OCI-LY1 (cell line): ENCODE results near the gene KXD1.

ENCODE experiments used
- H2AFZ ChIP-seq: fragments of 200-600 bp; sonication (generic), shearing (Covaris generic); 2 replicates; pipeline ENCODE4 v1.6.0; 2014; ENCODE audit warnings: antibody characterized with exemption, mild to moderate bottlenecking, low read length
- H3F3A ChIP-seq: fragments of 200-600 bp; sonication (generic), shearing (Covaris generic); 2 replicates; pipeline ENCODE4 v1.6.0; 2014; ENCODE audit warnings: mild to moderate bottlenecking, antibody characterized with exemption, low read length, moderate library complexity; ENCODE audit not compliant: insufficient read depth
- H3K27ac ChIP-seq: fragments of 200-600 bp; sonication (generic); 2 replicates; pipeline ENCODE4 v1.5.1; 2014; ENCODE audit warnings: low read length, mixed run types, mild to moderate bottlenecking, low read depth; ENCODE audit not compliant: poor library complexity, severe bottlenecking
- H3K27me3 ChIP-seq: fragments of 200-600 bp; sonication (generic); 2 replicates; pipeline ENCODE4 v1.6.0; 2014; ENCODE audit warnings: antibody characterized with exemption, mild to moderate bottlenecking, low read length, moderate library complexity; ENCODE audit not compliant: insufficient read depth
- H3K36me3 ChIP-seq: fragments of 200-600 bp; sonication (generic); 2 replicates; pipeline ENCODE4 v1.6.1; 2014; ENCODE audit warnings: mild to moderate bottlenecking, antibody characterized with exemption, low read length, moderate library complexity, mixed read lengths; ENCODE audit not compliant: insufficient read depth
- H3K4me1 ChIP-seq: fragments of 200-600 bp; sonication (generic); 2 replicates; pipeline ENCODE4 v1.5.1; 2014; ENCODE audit warnings: mild to moderate bottlenecking, low read length, moderate library complexity; ENCODE audit not compliant: insufficient read depth, severe bottlenecking
- H3K4me2 ChIP-seq: fragments of 200-600 bp; sonication (generic), shearing (Covaris generic); 2 replicates; pipeline ENCODE4 v1.6.1; 2014; ENCODE audit warnings: low read length
- H3K4me3 ChIP-seq: fragments of 200-600 bp; sonication (generic); 2 replicates; pipeline ENCODE4 v1.5.1; 2014; ENCODE audit warnings: low read length, low read depth, mild to moderate bottlenecking, mixed read lengths; ENCODE audit not compliant: poor library complexity, severe bottlenecking
- H3K79me2 ChIP-seq: fragments of 200-600 bp; shearing (Covaris generic); 2 replicates; pipeline ENCODE4 v1.6.1; 2016; ENCODE audit warnings: mixed run types, low read length, mixed read lengths; ENCODE audit not compliant: insufficient read depth
- H3K9ac ChIP-seq: fragments of 200-600 bp; sonication (generic), shearing (Covaris generic); 2 replicates; pipeline ENCODE4 v1.6.1; 2014; ENCODE audit warnings: mild to moderate bottlenecking, low read length, mixed read lengths
- H3K9me2 ChIP-seq: fragments of 200-600 bp; sonication (generic), shearing (Covaris generic); 2 replicates; pipeline ENCODE4 v1.6.1; 2014; ENCODE audit warnings: low read depth, mild to moderate bottlenecking, low read length, mixed read lengths
- H3K9me3 ChIP-seq: fragments of 200-600 bp; shearing (Covaris generic); 2 replicates; pipeline ENCODE4 v1.6.1; 2014; ENCODE audit warnings: low read length, mixed read lengths
- H4K20me1 ChIP-seq: fragments of 200-600 bp; sonication (generic), shearing (Covaris generic); 2 replicates; pipeline ENCODE4 v1.6.0; 2016; ENCODE audit warnings: mild to moderate bottlenecking, low read length; ENCODE audit not compliant: insufficient read depth
- EZH2 ChIP-seq: fragments of 200-600 bp; sonication (generic), shearing (Covaris generic); IDR thresholded peaks from 2 replicates; pipeline ENCODE4 v1.8.0; 2017; ENCODE audit warnings: borderline replicate concordance, mixed run types, mild to moderate bottlenecking, antibody characterized with exemption, low read length, moderate library complexity, mixed read lengths
- TF ChIP-seq, protein P1 (sequence below): fragments of 200-600 bp; sonication (generic), shearing (Covaris generic); IDR thresholded peaks from 2 replicates; pipeline ENCODE4 v1.5.1; 2017; ENCODE audit warnings: mild to moderate bottlenecking, antibody characterized with exemption, low read length, moderate library complexity, mixed read lengths

The KXD1 gene

DNA sequence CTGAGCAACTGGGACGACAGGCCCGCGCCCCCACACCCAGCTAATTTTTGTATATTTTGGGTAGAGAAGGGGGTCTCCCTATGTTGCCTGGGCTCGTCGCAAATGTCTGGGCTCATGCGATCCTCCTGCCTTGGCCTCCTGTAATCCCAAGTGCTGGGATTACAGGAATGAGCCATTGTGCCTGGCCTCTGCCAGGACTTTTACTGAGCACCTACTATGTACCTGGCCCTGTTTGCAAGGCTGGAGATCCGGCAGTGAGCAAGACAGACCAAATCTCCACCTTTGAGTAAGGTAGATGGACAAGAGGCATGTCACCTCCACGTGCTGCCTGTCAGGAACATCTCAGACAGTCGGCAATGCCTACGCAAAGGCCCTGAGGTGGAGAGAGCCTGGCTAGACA is 21.2 kb upstream of the KXD1 start:
- H3K27ac ChIP-seq: no peak overlapping the region
- H3K9me3 ChIP-seq: no peaks in the 10 kb centered on the region
- no peaks in the 10 kb centered on the region for H4K20me1 ChIP-seq
- no peaks in the 10 kb centered on the region for H3K27me3 ChIP-seq
- H3K4me2 ChIP-seq: no peak overlapping the region
- peaks cover under 1% of the 10 kb centered on the region for H3K4me1 ChIP-seq
- no peaks in the 10 kb centered on the region for H3K79me2 ChIP-seq
- no peak overlapping the region for H2AFZ ChIP-seq
- TF ChIP-seq, protein P1, sequence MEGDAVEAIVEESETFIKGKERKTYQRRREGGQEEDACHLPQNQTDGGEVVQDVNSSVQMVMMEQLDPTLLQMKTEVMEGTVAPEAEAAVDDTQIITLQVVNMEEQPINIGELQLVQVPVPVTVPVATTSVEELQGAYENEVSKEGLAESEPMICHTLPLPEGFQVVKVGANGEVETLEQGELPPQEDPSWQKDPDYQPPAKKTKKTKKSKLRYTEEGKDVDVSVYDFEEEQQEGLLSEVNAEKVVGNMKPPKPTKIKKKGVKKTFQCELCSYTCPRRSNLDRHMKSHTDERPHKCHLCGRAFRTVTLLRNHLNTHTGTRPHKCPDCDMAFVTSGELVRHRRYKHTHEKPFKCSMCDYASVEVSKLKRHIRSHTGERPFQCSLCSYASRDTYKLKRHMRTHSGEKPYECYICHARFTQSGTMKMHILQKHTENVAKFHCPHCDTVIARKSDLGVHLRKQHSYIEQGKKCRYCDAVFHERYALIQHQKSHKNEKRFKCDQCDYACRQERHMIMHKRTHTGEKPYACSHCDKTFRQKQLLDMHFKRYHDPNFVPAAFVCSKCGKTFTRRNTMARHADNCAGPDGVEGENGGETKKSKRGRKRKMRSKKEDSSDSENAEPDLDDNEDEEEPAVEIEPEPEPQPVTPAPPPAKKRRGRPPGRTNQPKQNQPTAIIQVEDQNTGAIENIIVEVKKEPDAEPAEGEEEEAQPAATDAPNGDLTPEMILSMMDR: no peak
- no peak for TF ChIP-seq EZH2
- no peaks in the 10 kb centered on the region for H3F3A ChIP-seq
- H3K9me2 ChIP-seq: no peaks in the 10 kb centered on the region
- no peak overlapping the region for H3K9ac ChIP-seq
- H3K36me3 ChIP-seq: peaks cover 65% of the 10 kb centered on the region
- no peak overlapping the region for H3K4me3 ChIP-seq

GRCh38 chr19:18537431-18537830 is 20.2 kb upstream of the KXD1 start:
- Histone ChIP-seq H3K4me1 (peaks cover 11% of the 10 kb centered on the region), H3K4me3 (no peak overlapping the region), H3K9me3 (no peaks in the 10 kb centered on the region), H2AFZ (no peak overlapping the region), H3K4me2 (no peak overlapping the region), H3K9ac (no peak overlapping the region), H3K36me3 (peaks cover 59% of the 10 kb centered on the region), H3F3A (no peaks in the 10 kb centered on the region), H4K20me1 (no peaks in the 10 kb centered on the region), H3K79me2 (0 out of 2 replicates have a peak, but pooled peaks cover 2% of the 10 kb centered on the region), H3K9me2 (no peaks in the 10 kb centered on the region), H3K27ac (no peak overlapping the region), H3K27me3 (no peaks in the 10 kb centered on the region)
- TF ChIP-seq, protein P1: no peak
- no peak for TF ChIP-seq EZH2

GRCh38 chr19:18538115-18538514 is 19.6 kb upstream of the KXD1 start:
- TF ChIP-seq, protein P1: no peak
- TF ChIP-seq EZH2: no peak
- 0 out of 2 replicates have a peak, but pooled peaks cover 4% of the 10 kb centered on the region for H3K79me2 ChIP-seq
- H3K36me3 ChIP-seq: peaks cover 52% of the 10 kb centered on the region

More at GRCh38 chr19:18538115-18538514, 19.6 kb upstream of the KXD1 start:
- peaks cover 13% of the 10 kb centered on the region for H3K4me1 ChIP-seq
- H3K9me2 ChIP-seq: no peaks in the 10 kb centered on the region
- no peak overlapping the region for H3K4me2 ChIP-seq
- H3K9ac ChIP-seq: no peak overlapping the region
- no peaks in the 10 kb centered on the region for H3K27me3 ChIP-seq
- no peak overlapping the region for H3K27ac ChIP-seq
- H2AFZ ChIP-seq: no peak overlapping the region
- H3K9me3 ChIP-seq: no peaks in the 10 kb centered on the region
- H3F3A ChIP-seq: no peaks in the 10 kb centered on the region
- no peak overlapping the region for H3K4me3 ChIP-seq
- H4K20me1 ChIP-seq: no peaks in the 10 kb centered on the region
